Activated CD4-positive, alpha-beta T cell treated with anti-CD3 and anti-CD28 coated beads, Interleukin-2, amount 50 U/mL, for 24 hours (primary cell): ENCODE results near the gene GTF3A.

ENCODE experiments used
- DNase-seq, 2 donors: peaks; one replicate each; pipeline ENCODE4 v3.0.0-alpha.2; 2020; ENCODE audit warnings: low read depth in 1 of 2, low spot score in 1 of 2

Gene GTF3A

DNA sequence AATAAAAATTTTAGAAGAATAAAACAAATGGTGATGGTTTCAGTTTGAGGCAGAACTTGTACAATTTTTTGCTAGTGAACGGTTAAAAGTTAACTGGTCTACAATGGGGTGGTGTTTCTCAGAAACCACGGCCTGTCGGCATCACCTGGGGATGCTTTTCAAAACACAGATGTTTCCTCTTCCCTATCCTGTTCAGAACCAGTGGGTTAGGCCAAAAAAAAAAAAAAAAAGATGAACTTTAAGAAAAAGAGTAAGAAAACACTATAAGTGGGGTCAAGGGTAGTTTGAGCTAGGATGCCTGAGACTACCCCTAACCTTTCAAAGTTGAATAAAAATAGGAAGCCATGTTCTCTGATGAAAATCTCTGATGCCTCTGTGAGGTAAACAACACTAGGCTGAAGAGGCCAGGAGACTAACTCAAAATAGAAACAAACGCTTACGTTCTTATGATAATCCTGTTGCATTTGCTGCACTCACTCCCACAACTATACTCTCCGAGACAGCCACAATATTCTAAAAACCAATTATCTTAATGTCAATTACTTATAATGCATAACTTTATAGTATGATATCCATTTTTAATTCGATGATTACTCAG, 22.7 kb downstream of the GTF3A start:
- no peak for DNase-seq

DNA sequence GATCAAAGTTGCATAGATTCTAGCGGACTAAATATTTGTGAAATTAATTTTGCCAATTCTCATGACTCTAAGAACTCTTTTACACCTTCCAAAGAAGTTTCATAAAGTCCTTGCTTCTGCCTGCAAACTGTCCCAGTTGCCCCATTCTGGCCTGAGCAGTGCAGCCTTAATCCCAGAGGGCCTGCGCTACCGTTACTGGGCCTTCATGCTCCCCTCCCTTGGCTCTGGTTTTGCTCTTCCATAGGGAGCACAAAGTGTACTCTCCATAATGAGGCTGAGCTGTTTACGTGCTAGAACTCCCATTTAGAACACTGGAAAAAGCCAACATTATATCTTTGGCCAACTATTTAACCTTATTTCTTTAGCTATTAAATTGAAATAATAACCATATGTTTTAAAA, 23.9 kb downstream of the GTF3A start:
- no peak for DNase-seq

DNA sequence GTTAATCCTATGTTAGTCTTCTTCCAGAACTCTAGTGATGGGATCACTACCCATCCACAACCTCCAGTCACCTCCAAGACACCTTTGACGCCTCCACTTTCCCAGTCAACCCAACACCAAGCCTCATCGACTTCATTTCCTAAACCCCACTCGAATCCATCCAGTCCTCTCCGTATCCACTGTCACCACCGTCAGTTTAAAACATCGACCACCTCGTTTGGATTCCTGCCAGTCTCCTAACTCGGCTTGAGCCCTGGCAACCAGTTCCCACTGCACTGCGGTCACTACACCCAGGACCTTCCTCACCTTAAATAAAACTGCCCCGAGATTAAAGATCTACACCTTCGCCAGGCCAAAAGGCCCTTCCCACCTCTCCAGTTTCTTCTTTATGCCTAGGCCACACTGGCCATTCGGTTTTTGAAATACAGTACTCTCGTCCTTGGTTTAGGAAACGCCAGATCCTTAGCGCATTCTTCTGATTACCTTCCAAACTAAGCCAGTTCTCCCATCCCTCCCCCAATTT, 24.7 kb downstream of the GTF3A start:
- DNase-seq = no peak

DNA sequence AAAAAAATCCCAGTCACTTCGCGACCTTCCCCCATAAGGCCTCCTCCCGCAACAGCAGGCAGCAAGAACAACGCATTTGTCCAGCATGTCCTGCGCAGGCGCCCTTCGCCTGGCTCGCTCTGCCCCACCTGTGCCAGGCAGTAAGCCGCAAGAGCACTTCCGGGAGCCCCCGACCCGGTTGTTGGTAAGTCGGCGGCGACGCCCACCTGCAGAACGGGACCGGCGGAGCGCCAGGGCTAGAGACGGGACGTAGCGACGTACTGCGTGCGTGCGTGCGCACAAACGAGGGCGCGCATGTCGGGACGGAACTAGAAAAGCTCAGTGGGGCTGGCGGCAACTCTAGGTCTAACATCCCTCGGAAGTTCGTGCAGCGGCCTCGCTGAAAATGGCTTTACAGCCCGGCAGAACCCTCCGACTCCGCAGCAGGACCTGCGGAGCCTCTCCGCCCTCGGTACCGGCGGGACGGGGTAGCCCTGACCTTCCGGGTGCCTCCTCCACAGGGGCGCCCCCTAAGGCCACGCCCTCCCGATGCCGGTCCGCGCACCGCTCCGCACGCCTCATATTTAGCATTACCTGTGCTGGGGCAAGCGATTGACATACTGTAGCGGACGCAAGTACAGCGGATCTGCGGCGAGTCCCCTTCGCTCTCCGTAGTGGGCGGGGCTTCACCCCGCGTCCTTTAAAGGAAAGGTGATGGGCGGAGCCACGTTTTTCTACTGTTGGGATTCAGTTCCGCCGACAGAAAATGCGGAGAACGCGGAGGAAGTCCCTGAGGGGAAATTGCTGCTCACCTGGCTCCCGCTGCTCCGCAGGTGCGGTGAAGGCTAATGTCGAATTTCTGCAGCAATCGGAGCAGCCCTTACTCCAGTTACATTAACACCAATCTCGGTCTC, 25.8 kb downstream of the GTF3A start, which contains the start of gene MTIF3:
TSS of gene MTIF3 (minus strand) at position 629 of the 893 bp plus-strand sequence. CDS start 10,116 bp downstream, outside the sequence.
- peak; percentile 86 to 96 for DNase-seq

DNA sequence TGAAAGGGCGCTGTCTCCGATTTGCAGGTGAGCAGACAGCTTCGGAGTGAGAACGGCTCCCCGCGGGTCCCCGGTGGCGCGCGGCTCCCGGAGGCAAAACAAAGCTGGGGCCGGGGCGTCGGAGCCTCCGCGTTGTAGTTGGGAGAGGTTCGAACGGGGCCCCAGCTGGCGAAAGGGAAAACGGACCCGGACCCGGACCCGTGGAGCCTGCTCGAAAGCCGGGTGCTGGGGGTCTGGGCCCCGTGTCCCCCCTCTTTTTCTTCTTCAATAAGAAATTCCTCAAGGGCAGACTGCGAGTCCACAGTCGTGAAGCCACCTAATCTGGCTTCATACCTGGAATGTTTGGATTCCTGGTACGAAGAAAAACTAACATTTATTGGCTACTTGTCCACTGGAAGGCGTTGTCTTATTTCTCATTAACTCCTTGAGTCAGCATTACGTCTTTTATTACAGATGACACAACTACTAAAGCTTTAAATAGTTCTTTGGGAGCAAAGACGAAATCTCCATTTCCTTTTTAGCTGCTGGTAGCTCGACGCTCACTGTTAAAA, 26.6 kb downstream of the GTF3A start:
- DNase-seq = peak in 1 of 2 donors; percentile 10

DNA sequence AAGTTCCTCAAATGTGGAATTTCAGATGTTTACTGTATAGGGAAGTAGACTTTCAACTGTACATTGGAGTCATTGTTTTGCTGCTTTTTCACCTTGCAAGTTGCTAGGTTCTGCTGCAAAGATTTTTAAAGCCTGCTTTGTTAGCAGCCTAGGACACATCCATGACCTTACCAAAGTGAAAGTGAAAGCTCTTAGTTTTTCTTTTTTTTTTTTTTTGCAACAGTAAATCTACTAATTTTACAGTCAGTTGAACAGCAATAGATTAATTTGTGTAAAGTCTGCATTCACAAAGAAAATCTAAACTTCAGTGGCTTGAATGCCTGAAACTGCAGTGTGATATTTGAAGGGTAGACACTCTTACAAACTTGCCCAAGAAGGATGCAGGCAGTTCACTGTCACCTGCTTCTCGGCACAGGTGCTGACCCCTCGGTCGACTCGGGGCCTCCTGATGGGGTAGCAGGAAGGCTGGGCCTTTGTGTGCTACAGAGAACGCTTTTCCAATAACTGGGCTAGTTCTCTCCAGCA, 31.0 kb downstream of the GTF3A start:
- DNase-seq = no peak

DNA sequence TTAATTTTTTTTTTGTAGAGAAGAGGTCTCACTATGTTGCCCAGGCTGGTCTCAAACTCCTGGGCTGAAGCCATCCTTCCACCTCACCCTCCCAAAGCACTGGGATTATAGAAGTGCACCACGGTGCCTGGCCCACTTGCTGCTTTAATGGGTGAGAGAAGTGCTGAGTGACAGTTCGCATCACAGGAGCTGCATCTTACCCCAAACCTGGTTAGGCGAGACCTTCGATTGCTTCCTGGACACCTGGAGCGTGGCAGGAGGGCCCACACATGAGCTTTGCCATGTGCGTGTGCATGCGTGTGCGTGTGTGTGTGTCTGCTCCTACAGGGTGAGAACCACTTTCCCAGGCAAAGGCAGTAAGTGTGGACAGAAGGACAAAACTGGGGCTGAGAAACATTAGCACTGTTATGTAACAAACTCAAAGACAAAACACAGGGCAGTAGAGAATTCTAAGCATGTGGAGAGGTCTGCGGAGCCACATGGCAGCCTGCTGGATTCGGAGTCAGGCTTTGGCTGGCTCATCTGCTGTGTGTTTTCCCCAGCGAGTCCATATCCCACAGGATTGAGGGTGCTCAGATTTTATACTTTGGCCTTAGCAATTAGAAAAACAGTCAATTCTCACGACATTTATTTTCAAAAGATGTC, 37.6 kb downstream of the GTF3A start:
- DNase-seq = no peak

DNA sequence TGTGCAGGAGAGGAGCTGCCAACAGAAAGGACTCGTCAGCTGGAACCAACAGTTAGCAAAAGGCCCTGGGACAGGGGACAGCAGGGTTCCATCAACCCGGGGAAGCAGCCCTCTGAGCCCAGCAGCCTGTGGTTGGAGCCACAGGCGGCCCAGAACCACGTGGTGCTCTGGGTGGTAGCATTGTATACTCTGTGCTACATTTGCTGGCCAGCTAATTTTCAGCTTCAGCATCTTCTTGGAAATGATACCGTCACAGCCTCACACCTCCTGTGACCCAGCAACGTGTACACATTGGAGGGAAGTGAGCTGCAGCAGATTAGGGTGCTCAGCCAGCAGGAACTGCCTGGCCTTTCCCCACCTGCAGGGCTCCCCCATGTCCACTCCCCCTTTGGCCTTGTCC, 39.1 kb downstream of the GTF3A start:
- no peak for DNase-seq

DNA sequence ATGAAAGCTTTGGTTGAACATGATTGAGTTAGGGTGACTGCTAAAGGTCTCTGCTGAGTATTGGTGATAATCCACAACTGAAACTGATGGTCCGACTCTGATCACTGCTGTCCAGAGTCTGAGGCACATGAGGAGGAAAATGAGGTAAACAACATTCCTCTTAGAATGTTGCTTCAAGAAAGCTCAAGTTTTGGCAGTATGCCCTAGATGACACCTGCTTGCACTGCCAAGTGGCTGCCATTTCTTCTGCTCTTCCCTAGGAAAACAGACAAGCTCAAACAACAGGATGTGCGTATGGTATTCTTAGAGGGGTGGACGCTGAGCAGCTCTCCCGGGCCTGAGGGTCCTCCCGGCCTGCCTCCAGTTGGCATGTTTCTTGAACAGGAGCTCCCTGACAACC, 41.2 kb downstream of the GTF3A start:
- DNase-seq = no peak

DNA sequence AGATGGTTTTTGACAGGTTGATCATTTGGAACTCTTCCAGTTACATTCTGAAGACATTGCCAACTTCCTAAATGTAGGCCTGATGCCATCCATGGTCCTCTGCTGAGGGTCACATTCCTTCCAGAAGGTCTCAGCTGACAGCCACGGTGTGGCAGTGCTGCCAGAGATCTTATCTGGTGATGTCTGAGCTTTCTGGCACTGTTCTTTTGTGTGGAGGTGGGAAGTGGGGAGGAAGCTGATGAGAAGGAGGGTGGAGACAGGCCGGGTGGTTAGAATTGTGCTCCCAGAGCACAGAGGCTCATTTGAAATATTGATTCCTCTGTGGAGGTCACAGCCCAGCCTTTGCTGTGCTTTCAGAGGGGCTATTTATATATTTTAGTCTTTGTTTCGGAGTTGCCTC, 42.1 kb downstream of the GTF3A start:
- DNase-seq = no peak

DNA sequence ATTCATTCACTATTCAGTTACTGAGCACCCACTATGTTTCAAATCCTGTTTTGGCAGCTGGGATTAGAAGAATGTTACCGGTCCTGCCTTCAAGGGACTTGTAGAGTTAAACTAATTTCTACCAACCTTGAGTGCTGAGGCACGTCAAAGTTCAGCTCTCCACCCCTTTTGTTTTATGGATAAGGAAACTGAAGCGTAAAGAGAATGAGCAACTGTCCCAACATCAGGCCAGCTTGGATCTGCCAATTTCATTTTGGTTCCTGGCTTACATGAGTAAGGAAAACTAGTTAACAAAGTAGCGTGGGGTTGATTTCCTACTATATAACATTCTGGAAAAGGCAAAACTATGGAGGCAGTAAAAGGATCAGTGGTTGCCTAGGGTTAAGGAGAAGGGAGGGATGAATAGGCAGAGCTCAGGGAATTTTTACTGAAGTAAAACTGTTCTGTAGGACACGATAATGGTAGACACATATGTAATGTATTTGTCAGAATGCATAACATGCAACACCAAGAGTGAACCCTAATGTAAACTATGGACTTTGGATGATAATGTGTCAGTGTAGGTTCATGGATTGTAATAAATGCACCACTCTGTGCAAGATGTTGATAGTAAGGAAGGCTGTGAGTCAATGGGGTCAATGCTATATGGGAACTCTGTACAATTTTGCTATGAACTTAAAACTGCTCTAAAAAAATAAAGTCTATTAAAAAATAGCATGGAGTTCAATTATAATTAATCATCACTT, 45.8 kb downstream of the GTF3A start:
- DNase-seq = no peak

DNA sequence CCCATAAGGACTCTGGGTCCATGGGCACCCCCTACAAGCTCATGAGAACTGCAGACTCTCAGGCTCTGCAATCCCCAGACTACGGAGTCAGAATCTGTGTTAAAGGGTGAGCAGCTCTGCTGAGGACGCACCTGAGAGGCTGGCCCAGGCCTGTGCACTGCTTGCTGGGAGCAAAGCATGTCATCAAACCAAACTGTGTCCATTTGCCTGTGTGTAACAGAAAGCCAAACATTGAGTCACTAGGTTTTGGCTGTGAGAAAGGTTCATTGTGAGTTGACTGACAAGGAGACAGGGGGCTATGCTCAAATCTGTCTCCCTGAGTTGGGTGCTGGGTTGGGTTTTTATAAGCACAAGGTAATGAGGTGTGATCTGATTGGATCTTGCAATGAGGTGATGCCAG, 48.0 kb downstream of the GTF3A start:
- no peak for DNase-seq

DNA sequence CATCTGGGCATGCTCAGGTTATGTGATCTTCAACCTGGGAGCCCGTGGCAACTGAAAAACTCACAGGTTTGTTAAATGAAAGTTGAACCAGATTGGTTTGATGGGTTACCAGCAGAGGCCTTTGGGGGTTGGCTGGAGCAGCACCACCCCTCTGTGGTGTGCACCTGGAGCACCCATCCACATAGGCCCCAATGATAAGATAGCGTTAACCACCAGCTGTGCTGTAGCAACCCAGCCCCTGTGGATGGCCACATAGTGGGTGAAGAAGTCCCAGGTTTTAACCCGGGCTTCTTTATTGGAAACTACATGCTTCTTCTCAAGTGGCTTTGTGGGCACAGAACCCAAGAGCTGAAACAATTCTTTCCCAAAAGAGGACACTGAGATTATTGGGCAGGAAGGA, 48.5 kb downstream of the GTF3A start:
- no peak for DNase-seq

DNA sequence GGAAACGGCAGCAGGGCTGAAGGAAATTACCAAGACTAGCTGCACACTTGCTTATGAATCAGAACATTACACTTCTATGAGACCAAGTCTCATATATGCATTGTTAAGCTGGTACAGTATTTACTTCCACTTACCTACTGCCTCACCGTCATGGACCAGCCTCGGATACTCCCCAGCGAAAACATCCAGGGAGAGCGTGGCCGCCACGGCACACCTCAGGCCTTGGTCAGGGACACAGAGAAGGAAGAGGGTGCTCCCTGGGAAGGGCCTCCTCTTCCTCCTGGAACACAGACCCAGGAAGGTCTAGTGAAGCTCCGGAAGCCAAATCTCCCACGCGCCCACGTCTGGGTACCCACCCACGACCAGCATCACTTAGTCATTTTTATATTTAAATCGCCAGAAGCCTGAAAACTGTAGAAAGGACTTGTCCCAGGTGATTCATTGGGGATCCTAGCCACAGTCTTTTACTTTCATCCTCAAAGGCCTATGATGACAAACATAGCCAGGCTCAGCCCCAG, 50.4 kb downstream of the GTF3A start:
- DNase-seq = no peak

DNA sequence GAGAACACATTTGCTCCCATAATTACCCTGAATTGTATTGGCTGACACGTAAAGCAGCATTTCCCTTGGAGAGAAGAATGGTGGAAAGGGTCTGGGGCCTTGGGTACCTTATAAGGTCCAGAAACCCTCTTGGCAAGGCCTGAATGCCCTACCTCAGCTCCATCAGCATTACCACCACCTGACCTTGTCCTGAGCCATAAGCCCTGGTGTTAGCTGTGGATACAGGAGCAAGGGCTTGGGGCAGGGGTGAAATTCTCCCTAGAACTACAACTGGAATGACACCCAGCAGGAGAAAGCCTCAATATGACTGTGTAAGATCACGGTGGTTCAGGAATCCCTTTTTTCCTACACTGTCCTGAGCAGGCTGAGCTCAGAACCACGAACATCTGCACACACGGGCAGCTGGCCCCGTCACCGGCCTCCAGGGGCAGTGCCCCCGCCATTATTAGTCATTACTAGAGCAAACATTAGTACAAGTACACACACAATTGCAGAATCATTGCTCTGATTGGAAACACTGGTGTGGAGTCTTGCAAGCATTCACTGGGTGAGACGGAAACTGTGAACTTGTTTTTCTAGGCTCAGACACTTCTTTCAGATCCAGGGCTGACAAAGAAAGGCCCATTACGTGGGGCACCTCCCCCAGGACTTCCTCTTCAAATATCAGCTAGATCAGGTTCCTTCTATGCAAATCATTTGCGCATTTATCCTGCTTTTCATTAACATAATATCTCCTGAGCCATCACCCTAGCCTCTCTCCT, 52.7 kb downstream of the GTF3A start:
- no peak for DNase-seq

DNA sequence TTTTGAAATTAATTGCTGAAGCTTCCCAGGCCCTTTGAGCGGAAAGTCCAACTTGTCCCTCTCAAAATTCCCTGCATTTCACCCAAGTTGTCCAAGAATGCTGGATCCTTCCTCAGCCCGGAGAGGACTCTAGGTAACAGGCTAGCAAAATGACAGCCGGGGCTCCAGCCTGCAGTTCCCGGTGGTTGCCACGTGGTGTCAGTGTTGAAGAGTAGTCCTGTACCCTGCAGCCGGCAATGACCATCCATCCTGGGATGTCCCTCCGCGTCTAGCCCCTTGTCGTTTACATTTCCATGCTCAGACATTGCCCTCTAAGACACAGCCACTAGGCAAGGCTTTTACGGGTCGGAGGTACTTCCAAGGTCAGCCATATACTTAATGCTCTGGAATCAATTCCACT, 57.3 kb downstream of the GTF3A start:
- DNase-seq = no peak

DNA sequence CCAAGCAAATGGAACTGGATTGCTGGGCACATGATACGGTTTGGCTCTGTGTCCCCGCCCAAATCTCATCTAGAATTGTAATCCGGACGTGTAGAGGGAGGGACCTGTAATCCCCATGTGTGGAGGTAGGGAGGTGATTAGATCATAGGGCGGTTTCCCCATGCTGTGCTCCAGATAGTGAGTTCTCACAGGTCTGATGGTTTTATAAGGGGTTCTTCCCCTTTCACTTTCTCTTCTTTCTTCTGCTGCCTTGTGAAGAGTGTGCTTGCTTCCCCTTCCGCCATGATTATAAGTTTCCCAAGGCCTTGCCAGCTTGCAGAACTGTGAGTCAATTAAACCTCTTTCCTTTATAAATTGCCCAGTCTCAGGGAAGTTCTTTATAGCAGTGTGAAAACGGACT, 58.6 kb downstream of the GTF3A start:
- DNase-seq = no peak

DNA sequence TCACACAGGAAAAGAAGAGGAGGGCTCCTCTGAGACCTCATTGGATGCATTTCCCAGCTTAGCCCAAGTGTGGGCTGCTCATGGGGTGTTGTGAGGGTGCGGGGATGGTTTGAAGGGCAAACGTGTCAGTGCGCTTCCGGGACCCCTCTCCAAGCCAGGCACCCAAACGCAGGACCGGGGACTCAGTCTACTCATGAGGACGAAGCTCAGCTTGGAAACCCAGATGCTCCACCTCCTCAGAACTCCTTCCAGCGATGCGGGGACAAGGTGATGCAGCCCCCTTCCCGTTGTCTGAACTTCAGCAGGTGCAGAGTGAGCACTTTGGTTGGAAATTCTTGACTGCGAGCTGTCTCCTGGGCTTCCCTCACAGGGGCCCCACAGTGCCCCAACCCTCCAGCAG, 59.0 kb downstream of the GTF3A start:
- DNase-seq = no peak
